Activated CD8-positive, alpha-beta T cell treated with anti-CD3 and anti-CD28 coated beads for 36 hours (primary cell): Measurements from ENCODE around the gene ABCA13. TPM values are rescaled to one million over a fixed set of nuclear protein-coding genes. Genes with fewer than 3 reads are reported as not detected.

Experiments used
- ATAC-seq: fragments of 200-7000 bp; cut with Tn5 transposase; one replicate; pipeline ENCODE4 v1.10.0; 2021; ENCODE audit warnings: mild to moderate bottlenecking, moderate library complexity
- CTCF ChIA-PET: fragments of 350-600 bp; sonication (Branson Sonifier 250); formaldehyde crosslinking; loops from one replicate; lab custom pipeline; 2021; ENCODE audit warnings: antibody characterized with exemption; lab: Charles Lee
- POLR2A ChIA-PET: fragments of 350-600 bp; sonication (Branson Sonifier 250); formaldehyde crosslinking; loops from one replicate; lab custom pipeline; 2021; ENCODE audit warnings: antibody characterized with exemption; lab: Charles Lee
- DNase-seq: peaks from one replicate; pipeline ENCODE4 v3.0.0-alpha.2; 2020
- H3K27ac Mint-ChIP-seq: one replicate; pipeline ENCODE4 v1.8.0; 2021; ENCODE audit warnings: mild to moderate bottlenecking, mixed read lengths
- H3K27me3 Mint-ChIP-seq: one replicate; pipeline ENCODE4 v1.8.0; 2021; ENCODE audit warnings: mixed read lengths
- H3K36me3 Mint-ChIP-seq: one replicate; pipeline ENCODE4 v1.8.0; 2021; ENCODE audit warnings: low read depth, mixed read lengths
- H3K4me1 Mint-ChIP-seq: one replicate; pipeline ENCODE4 v1.8.0; 2021; ENCODE audit warnings: low read depth, mixed read lengths
- H3K4me3 Mint-ChIP-seq: one replicate; pipeline ENCODE4 v1.8.0; 2021; ENCODE audit warnings: mild to moderate bottlenecking, moderate library complexity, mixed read lengths
- H3K9me3 Mint-ChIP-seq: one replicate; pipeline ENCODE4 v1.8.0; 2021; ENCODE audit warnings: mixed read lengths
- CTCF ChIP-seq: fragments of 200-600 bp; IDR thresholded peaks from one replicate; pipeline ENCODE4 v1.8.0; 2022; ENCODE audit warnings: antibody characterized with exemption, mild to moderate bottlenecking
- intact Hi-C: fragments of 100-400 bp; cut with micrococcal nuclease; formaldehyde crosslinking; loops from one replicate; pipeline ENCODE4 v1.10.0; 2022
- total RNA-seq, 2 experiments: library from RNA; stranded (reverse); gene quantifications; one replicate each; pipeline ENCODE4 v1.2.3, GENCODE V29; 2021

ABCA13 gene
- total RNA-seq, 2 experiments from 2014 or later, result not detected

GRCh38 chr7:48387932-48388331 lies 216.7 kb downstream of the ABCA13 start:
- H3K36me3 Mint-ChIP-seq, result no peaks in the 10 kb centered on the region
- no peaks in the 10 kb centered on the region for H3K27me3 Mint-ChIP-seq
- no peaks in the 10 kb centered on the region for H3K4me1 Mint-ChIP-seq
- POLR2A ChIA-PET, result no interaction called here
- H3K27ac Mint-ChIP-seq, result no peak overlapping the region
- H3K9me3 Mint-ChIP-seq, result no peaks in the 10 kb centered on the region
- no peak for ATAC-seq
- intact Hi-C loops, result no loop called here
- no peak for TF ChIP-seq CTCF
- H3K4me3 Mint-ChIP-seq, result no peak overlapping the region
- no peak for DNase-seq
- CTCF ChIA-PET, result no interaction called here

- Mint-ChIP-seq H3K27ac (no peak overlapping the region), H3K27me3 (no peaks in the 10 kb centered on the region), H3K9me3 (no peaks in the 10 kb centered on the region), H3K36me3 (no peaks in the 10 kb centered on the region), H3K4me1 (no peaks in the 10 kb centered on the region), H3K4me3 (no peak overlapping the region)
- ChIA-PET POLR2A (no interaction called here), CTCF (no interaction called here)
- DNase-seq, result no peak
- intact Hi-C loops, result no loop called here
- no peak for ATAC-seq
- TF ChIP-seq CTCF, result no peak
These were observed 217.7 kb downstream of the ABCA13 start for GRCh38 chr7:48388911-48389310.

GRCh38 chr7:48389977-48390376 lies 218.7 kb downstream of the ABCA13 start:
- Mint-ChIP-seq H3K9me3 (no peaks in the 10 kb centered on the region), H3K4me1 (no peaks in the 10 kb centered on the region), H3K4me3 (no peak overlapping the region), H3K36me3 (no peaks in the 10 kb centered on the region), H3K27me3 (no peaks in the 10 kb centered on the region), H3K27ac (no peak overlapping the region)
- ChIA-PET POLR2A (no interaction called here), CTCF (no interaction called here)
- TF ChIP-seq CTCF, result no peak
- DNase-seq (no peak), ATAC-seq (no peak)
- intact Hi-C loops, result no loop called here

GRCh38 chr7:48390388-48391327 lies 219.4 kb downstream of the ABCA13 start:
- Mint-ChIP-seq H3K4me1 (no peaks in the 10 kb centered on the region), H3K27me3 (no peaks in the 10 kb centered on the region), H3K36me3 (no peaks in the 10 kb centered on the region), H3K9me3 (no peaks in the 10 kb centered on the region), H3K4me3 (no peak overlapping the region), H3K27ac (no peak overlapping the region)
- POLR2A ChIA-PET, result no interaction called here
- intact Hi-C loops, result no loop called here
- DNase-seq, result no peak
- no peak for TF ChIP-seq CTCF
- ATAC-seq, result no peak
- CTCF ChIA-PET, result interaction anchor here (1.1 kb wide), 1 partner anchor 34 kb away, joined by 3 read pairs; no protein-coding TSS in a partner anchor

- Mint-ChIP-seq H3K4me3 (no peak overlapping the region), H3K9me3 (no peaks in the 10 kb centered on the region), H3K27ac (no peak overlapping the region), H3K27me3 (no peaks in the 10 kb centered on the region), H3K4me1 (no peaks in the 10 kb centered on the region), H3K36me3 (no peaks in the 10 kb centered on the region)
- intact Hi-C loops, result no loop called here
- POLR2A ChIA-PET, result no interaction called here
- no peak for DNase-seq
- TF ChIP-seq CTCF, result no peak
- ATAC-seq, result no peak
- CTCF ChIA-PET, result no interaction called here
These were observed 226.9 kb downstream of the ABCA13 start for GRCh38 chr7:48398191-48398590.
